Liver (tissue), 9 donors: ENCODE data around the gene ZNF528. TPM values are rescaled to one million over a fixed set of nuclear protein-coding genes. Genes with fewer than 3 reads are reported as not detected.

ENCODE experiments used
- DNase-seq: peaks from one replicate; pipeline ENCODE4 v3.0.0-alpha.2; 2017; ENCODE audit warnings: low spot score
- H3K27ac ChIP-seq, 2 donors: one replicate each; pipeline ENCODE4 v1.7.0; 2013; ENCODE audit warnings: inconsistent platforms in 2 of 2, low read length in 2 of 2, control low read depth in 1 of 2, low read depth in 1 of 2, mild to moderate bottlenecking in 1 of 2
- H3K27me3 ChIP-seq, 4 donors: one replicate each; pipeline versions ENCODE4 v1.6.1 to v1.7.0; 2013; ENCODE audit warnings: low read length in 3 of 4, inconsistent platforms in 1 of 4, mild to moderate bottlenecking in 1 of 4, moderate library complexity in 1 of 4; ENCODE audit not compliant: control insufficient read depth in 4 of 4, insufficient read depth in 4 of 4
- H3K36me3 ChIP-seq, 4 donors: one replicate each; pipeline versions ENCODE4 v1.6.1 to v1.7.0; 2013; ENCODE audit warnings: low read length in 3 of 4, mild to moderate bottlenecking in 3 of 4, low read depth in 1 of 4, moderate library complexity in 1 of 4; ENCODE audit not compliant: control insufficient read depth in 4 of 4, insufficient read depth in 3 of 4
- H3K4me1 ChIP-seq, 4 donors: one replicate each; pipeline versions ENCODE4 v1.6.1 to v1.7.0; 2013; ENCODE audit warnings: low read length in 3 of 4, mild to moderate bottlenecking in 3 of 4, moderate library complexity in 1 of 4; ENCODE audit not compliant: control insufficient read depth in 4 of 4, insufficient read depth in 4 of 4
- H3K4me3 ChIP-seq, 3 donors: one replicate each; pipeline versions ENCODE4 v1.6.1 to v1.7.0; 2013; ENCODE audit warnings: low read length in 3 of 3, control low read depth in 1 of 3, low read depth in 1 of 3, mild to moderate bottlenecking in 1 of 3
- H3K9ac ChIP-seq, 2 donors: one replicate each; pipeline ENCODE4 v1.7.0; 2013; ENCODE audit warnings: low read length in 2 of 2, mild to moderate bottlenecking in 2 of 2, moderate library complexity in 2 of 2, control low read depth in 1 of 2, low read depth in 1 of 2
- H3K9me3 ChIP-seq, 4 donors: one replicate each; pipeline versions ENCODE4 v1.6.1 to v1.7.0; 2013; ENCODE audit warnings: low read length in 3 of 4; ENCODE audit not compliant: control insufficient read depth in 4 of 4
- FOXA1 ChIP-seq: IDR thresholded peaks from 2 replicates; pipeline ENCODE4 v1.6.1; 2016; ENCODE audit warnings: antibody characterized with exemption
- FOXA2 ChIP-seq: IDR thresholded peaks from 2 replicates; pipeline ENCODE4 v1.6.1; 2016; ENCODE audit warnings: antibody characterized with exemption
- GABPA ChIP-seq, 2 donors: IDR thresholded peaks in 1 of 2; conservative IDR thresholded peaks in 1 of 2; 2 replicates each; pipeline ENCODE4 v1.6.1; 2016; ENCODE audit warnings: antibody characterized with exemption in 2 of 2, mild to moderate bottlenecking in 1 of 2, moderate library complexity in 1 of 2
- HNF4A ChIP-seq, 2 donors: conservative IDR thresholded peaks; 2 replicates each; pipeline ENCODE4 v1.6.1; 2016; ENCODE audit warnings: antibody characterized with exemption in 2 of 2, mild to moderate bottlenecking in 2 of 2
- HNF4G ChIP-seq: IDR thresholded peaks from 2 replicates; pipeline ENCODE4 v1.6.1; 2016; ENCODE audit warnings: antibody characterized with exemption
- JUND ChIP-seq, 2 donors: IDR thresholded peaks; 2 replicates each; pipeline ENCODE4 v1.6.1; 2016; ENCODE audit warnings: antibody characterized with exemption in 2 of 2
- NR2F2 ChIP-seq: IDR thresholded peaks from 2 replicates; pipeline ENCODE4 v1.6.1; 2016; ENCODE audit warnings: antibody characterized with exemption
- RAD21 ChIP-seq, 2 donors: IDR thresholded peaks; 2 replicates each; pipeline ENCODE4 v1.6.1; 2016; ENCODE audit warnings: antibody characterized with exemption in 2 of 2, mild to moderate bottlenecking in 2 of 2
- RXRA ChIP-seq, 2 donors: IDR thresholded peaks; 2 replicates each; pipeline ENCODE4 v1.6.1; 2017 to 2018; ENCODE audit warnings: antibody characterized with exemption in 2 of 2, mild to moderate bottlenecking in 1 of 2
- SP1 ChIP-seq: IDR thresholded peaks from 2 replicates; pipeline ENCODE4 v1.6.1; 2018; ENCODE audit warnings: antibody characterized with exemption, mild to moderate bottlenecking
- TAF1 ChIP-seq: conservative IDR thresholded peaks from 2 replicates; pipeline ENCODE4 v1.6.1; 2016; ENCODE audit warnings: antibody characterized with exemption, mild to moderate bottlenecking
- YY1 ChIP-seq: IDR thresholded peaks from 2 replicates; pipeline ENCODE4 v1.6.1; 2016; ENCODE audit warnings: antibody characterized with exemption, mild to moderate bottlenecking
- WGBS: extraction: QIAGEN DNeasy Blood & Tissue Kit; methylation state at CpG from one replicate; pipeline ENCODE4 v1.1.7; 2013; 5-methylcytosine and 5-hydroxymethylcytosine counted together
- polyA plus RNA-seq, 2 donors: library from polyadenylated mRNA; stranded (reverse) in 1 of 2; unstranded in 1 of 2; fragments of 200-250 nt in 1 of 2; fragments of >200 nt in 1 of 2; fragmentation: Nextera tagmentation in 1 of 2; extraction: Ambion mirVana in 1 of 2; gene quantifications; one replicate each; pipeline versions ENCODE4 v1.2.1 to v1.2.3, GENCODE V29; 2013 to 2015
- total RNA-seq, 2 donors: library from RNA; depleted of rRNA; stranded (reverse); fragments of >200 nt; gene quantifications; one replicate each; pipeline ENCODE4 v1.2.3, GENCODE V29; 2014
- TF ChIP-seq, protein P1 (sequence below): IDR thresholded peaks from 2 replicates; pipeline ENCODE4 v1.6.1; 2016; ENCODE audit warnings: antibody characterized with exemption
- TF ChIP-seq, protein P2 (sequence below): IDR thresholded peaks from 2 replicates; pipeline ENCODE4 v1.6.1; 2016; ENCODE audit warnings: antibody characterized with exemption, mild to moderate bottlenecking
- TF ChIP-seq, protein P3 (sequence below): IDR thresholded peaks from 2 replicates; pipeline ENCODE4 v1.6.1; 2016; ENCODE audit warnings: antibody characterized with exemption
- TF ChIP-seq, protein P4 (sequence below): IDR thresholded peaks from 2 replicates; pipeline ENCODE4 v1.6.1; 2016; ENCODE audit warnings: antibody characterized with exemption
- donor health status: healthy.
- donor health status: healthy.
- donor health status: healthy.
- donor health status: healthy.
- donor health status: healthy.

ZNF528 gene
- total and polyA plus RNA-seq, 4 donors = 0.82 to 5.5 (median 3.0) TPM

DNA sequence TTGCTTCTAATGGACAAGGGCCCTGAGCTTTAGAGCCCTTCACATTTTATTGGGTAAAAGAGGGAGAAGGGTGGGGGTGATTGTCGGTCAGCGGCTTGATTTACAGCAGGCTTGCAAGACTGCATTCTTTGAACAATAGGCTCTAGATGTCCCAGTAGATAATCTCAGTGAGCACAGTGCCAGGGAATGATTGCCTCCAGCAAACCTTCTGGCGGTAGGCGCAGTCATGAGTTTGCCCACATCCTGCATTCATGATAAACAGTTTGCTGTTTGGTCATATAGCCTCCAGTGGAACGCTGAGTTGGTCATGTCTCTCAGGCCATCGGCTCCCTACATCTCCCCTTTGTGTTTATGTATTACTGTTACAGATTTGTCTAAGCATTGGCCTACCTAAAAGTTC is 12.6 kb downstream of the ZNF528 start:
- Histone ChIP-seq H3K4me1 (no peaks in the 10 kb centered on the region), H3K27me3 (no peaks in the 10 kb centered on the region), H3K4me3 (peak overlapping the region in 2 of 3 donors; percentile 31 to 67), H3K27ac (no peak overlapping the region), H3K36me3 (peaks cover 17 to 78% (median 53%) of the 10 kb centered on the region in 4 donors), H3K9ac (no peak overlapping the region), H3K9me3 (peaks cover 36 to 80% (median 57%) of the 10 kb centered on the region in 4 donors)
- DNase-seq = no peak
- no peak for TF ChIP-seq FOXA1
- TF ChIP-seq SP1 = no peak
- no peak for TF ChIP-seq YY1
- TF ChIP-seq, protein P1, sequence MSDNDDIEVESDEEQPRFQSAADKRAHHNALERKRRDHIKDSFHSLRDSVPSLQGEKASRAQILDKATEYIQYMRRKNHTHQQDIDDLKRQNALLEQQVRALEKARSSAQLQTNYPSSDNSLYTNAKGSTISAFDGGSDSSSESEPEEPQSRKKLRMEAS = no peak
- TF ChIP-seq, protein P2, sequence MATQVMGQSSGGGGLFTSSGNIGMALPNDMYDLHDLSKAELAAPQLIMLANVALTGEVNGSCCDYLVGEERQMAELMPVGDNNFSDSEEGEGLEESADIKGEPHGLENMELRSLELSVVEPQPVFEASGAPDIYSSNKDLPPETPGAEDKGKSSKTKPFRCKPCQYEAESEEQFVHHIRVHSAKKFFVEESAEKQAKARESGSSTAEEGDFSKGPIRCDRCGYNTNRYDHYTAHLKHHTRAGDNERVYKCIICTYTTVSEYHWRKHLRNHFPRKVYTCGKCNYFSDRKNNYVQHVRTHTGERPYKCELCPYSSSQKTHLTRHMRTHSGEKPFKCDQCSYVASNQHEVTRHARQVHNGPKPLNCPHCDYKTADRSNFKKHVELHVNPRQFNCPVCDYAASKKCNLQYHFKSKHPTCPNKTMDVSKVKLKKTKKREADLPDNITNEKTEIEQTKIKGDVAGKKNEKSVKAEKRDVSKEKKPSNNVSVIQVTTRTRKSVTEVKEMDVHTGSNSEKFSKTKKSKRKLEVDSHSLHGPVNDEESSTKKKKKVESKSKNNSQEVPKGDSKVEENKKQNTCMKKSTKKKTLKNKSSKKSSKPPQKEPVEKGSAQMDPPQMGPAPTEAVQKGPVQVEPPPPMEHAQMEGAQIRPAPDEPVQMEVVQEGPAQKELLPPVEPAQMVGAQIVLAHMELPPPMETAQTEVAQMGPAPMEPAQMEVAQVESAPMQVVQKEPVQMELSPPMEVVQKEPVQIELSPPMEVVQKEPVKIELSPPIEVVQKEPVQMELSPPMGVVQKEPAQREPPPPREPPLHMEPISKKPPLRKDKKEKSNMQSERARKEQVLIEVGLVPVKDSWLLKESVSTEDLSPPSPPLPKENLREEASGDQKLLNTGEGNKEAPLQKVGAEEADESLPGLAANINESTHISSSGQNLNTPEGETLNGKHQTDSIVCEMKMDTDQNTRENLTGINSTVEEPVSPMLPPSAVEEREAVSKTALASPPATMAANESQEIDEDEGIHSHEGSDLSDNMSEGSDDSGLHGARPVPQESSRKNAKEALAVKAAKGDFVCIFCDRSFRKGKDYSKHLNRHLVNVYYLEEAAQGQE = no peak
- TF ChIP-seq HNF4G = no peak
- TF ChIP-seq HNF4A (conservative IDR thresholded peaks at IDR 0.05) = no peak
- TF ChIP-seq, protein P3, sequence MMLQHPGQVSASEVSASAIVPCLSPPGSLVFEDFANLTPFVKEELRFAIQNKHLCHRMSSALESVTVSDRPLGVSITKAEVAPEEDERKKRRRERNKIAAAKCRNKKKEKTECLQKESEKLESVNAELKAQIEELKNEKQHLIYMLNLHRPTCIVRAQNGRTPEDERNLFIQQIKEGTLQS = no peak
- TF ChIP-seq FOXA2 = no peak
- TF ChIP-seq NR2F2 = no peak
- no peak for TF ChIP-seq RXRA (IDR thresholded peaks at IDR 0.05)
- TF ChIP-seq RAD21 (IDR thresholded peaks at IDR 0.05) = no peak
- TF ChIP-seq GABPA (IDR thresholded peaks at IDR 0.05 in 1 of 2, conservative IDR thresholded peaks at IDR 0.05 in 1 of 2) = no peak
- 98% methylated on average over 6 of the region's 6 CpGs for WGBS

DNA sequence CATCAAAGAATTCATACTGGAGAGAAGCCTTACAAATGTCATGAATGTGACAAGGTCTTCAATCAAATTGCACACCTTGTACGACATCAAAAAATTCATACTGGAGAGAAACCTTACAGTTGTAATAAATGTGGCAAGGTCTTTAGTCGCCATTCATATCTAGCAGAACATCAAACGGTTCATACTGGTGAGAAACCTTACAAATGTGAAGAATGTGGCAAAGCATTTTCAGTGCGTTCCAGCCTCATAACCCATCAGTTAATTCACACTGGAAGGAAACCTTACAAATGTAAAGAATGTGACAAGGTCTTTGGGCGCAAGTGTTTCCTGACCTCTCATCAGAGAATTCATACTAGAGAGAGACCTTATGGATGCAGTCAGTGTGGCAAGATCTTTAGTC is 18.1 kb downstream of the ZNF528 start:
- H3K9me3 ChIP-seq = peaks cover 40 to 95% (median 71%) of the 10 kb centered on the region in 4 donors
- no peak for TF ChIP-seq TAF1
- TF ChIP-seq GABPA (IDR thresholded peaks at IDR 0.05 in 1 of 2, conservative IDR thresholded peaks at IDR 0.05 in 1 of 2) = no peak

DNA sequence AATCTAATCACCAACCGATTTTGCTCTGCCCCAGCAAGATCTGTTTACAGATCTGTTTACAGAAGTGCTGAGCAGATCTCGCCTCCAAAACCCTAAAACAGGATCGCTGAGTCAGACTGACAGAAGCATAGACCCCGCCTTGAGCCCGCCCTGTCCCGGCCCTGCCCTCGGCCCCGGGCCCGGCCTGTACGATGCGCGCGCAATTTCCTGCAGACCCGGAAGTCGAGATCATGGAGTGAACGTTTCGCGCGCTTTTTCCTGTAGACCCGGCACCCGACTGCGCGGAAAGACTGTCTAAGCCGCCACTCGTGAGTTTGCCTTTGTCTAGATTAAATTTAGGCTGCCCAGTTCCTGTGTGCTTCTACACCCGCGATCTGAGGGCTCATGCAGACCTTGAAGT is 31.3 kb downstream of the ZNF528 start, which contains the start of gene ZNF534:
Gene ZNF534 (plus strand): TSS at position 212 of the 400 bp plus-strand sequence. CDS start 2,327 bp downstream, outside the sequence.
- Histone ChIP-seq H3K36me3 (peaks cover 0 to 2% (median 0%) of the 10 kb centered on the region in 4 donors), H3K27ac (no peak within 1 kb of the TSS), H3K4me3 (peak within 1 kb of the TSS in 1 of 3 donors; percentile 28), H3K27me3 (no peaks in the 10 kb centered on the region), H3K9me3 (peaks cover 27 to 44% (median 32%) of the 10 kb centered on the region in 4 donors), H3K4me1 (no peaks in the 10 kb centered on the region), H3K9ac (no peak within 1 kb of the TSS)
- WGBS = 49% methylated on average over 27 of the region's 27 CpGs
- DNase-seq = no peak
- TF ChIP-seq JUND (IDR thresholded peaks at IDR 0.05) (no peak), TAF1 (no peak)
- TF ChIP-seq, protein P4, sequence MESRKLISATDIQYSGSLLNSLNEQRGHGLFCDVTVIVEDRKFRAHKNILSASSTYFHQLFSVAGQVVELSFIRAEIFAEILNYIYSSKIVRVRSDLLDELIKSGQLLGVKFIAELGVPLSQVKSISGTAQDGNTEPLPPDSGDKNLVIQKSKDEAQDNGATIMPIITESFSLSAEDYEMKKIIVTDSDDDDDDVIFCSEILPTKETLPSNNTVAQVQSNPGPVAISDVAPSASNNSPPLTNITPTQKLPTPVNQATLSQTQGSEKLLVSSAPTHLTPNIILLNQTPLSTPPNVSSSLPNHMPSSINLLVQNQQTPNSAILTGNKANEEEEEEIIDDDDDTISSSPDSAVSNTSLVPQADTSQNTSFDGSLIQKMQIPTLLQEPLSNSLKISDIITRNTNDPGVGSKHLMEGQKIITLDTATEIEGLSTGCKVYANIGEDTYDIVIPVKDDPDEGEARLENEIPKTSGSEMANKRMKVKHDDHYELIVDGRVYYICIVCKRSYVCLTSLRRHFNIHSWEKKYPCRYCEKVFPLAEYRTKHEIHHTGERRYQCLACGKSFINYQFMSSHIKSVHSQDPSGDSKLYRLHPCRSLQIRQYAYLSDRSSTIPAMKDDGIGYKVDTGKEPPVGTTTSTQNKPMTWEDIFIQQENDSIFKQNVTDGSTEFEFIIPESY = no peak

More for the DNA sequence above, 18.1 kb downstream of the ZNF528 start:
- H3K4me1 ChIP-seq = no peaks in the 10 kb centered on the region
- no peak overlapping the region for H3K27ac ChIP-seq
- no peak for DNase-seq
- H3K27me3 ChIP-seq = no peaks in the 10 kb centered on the region
- WGBS = 97% methylated on average over 5 of the region's 5 CpGs
- no peak overlapping the region for H3K9ac ChIP-seq
- peaks cover 2 to 26% (median 18%) of the 10 kb centered on the region in 4 donors for H3K36me3 ChIP-seq
- H3K4me3 ChIP-seq = peak overlapping the region in 2 of 3 donors; percentile 0 to 32
